ENCODE data around the gene OXSR1. TPM values are rescaled to one million over a fixed set of nuclear protein-coding genes. Genes with fewer than 3 reads are reported as not detected.

OXSR1 gene
- polyA plus RNA-seq, 10 donors, result 30.5 to 43.4 (median 34.6) TPM

DNA sequence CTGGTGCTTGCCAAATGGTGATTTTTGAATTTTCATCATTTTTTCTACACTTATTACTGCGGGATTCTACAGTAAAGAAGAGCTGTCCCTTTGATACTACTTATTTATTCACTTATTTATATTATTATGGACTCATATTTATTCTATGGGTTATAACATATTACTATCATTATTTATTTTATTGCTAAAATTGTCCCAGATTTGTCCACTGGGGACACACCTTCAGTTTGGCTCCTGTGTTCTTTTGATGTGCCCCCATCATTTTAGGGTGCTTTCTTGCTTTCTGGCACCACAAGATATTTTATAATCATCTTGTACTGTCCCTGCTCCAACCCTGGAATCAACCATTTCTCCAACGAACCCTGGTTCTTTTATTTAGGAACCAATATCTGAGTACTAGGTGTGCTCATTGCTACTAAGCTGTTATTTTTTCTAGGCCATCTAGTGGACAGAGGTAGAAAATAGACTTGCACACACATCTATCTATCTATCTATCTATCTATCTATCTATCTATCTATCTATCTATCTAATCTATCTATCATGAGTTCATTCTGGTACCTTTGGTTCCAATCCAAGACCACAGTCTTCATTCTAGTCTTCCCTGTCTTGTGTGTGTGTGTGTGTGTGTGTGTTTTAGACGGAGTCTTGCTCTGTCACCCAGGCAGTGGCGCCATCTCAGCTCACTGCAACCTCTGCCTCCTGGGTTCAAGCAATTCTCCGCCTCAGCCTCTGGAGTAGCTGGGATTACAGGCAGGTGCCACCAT lies 132.8 kb downstream of the OXSR1 start:
- DNase-seq, result peak in 1 of 3 donors; percentile 30

Other genes starting within 250 kb of the OXSR1 start
- gene VILL, start 174.8 kb upstream of the OXSR1 start, polyA plus RNA-seq (ENCODE audit: insufficient read length in 10 of 10), result 1 to 10 TPM; 3.5 to 8.1 (median 5.2) TPM
- 10 to 100 TPM in 9 of 10 donors, 1 to 10 TPM in 1; 9.2 to 14.3 (median 12.6) TPM for gene PLCD1, start 135.9 kb upstream of the OXSR1 start, polyA plus RNA-seq (ENCODE audit: insufficient read length in 10 of 10)
- gene DLEC1, start 126.3 kb upstream of the OXSR1 start, polyA plus RNA-seq (ENCODE audit: insufficient read length in 10 of 10), result 1 to 10 TPM in 1 of 10 donors, under 1 TPM in 9; 0.22 to 1.2 (median 0.40) TPM
- gene ACAA1, start 28.4 kb upstream of the OXSR1 start, polyA plus RNA-seq (ENCODE audit: insufficient read length in 10 of 10), result 10 to 100 TPM; 27.6 to 37.4 (median 30.3) TPM
- gene MYD88, start 26.9 kb upstream of the OXSR1 start, polyA plus RNA-seq (ENCODE audit: insufficient read length in 10 of 10), result 10 to 100 TPM; 17.2 to 26.7 (median 20.7) TPM
- under 1 TPM in 7 of 10 donors, not detected in 3; 0.08 to 0.26 (median 0.18) TPM for gene SLC22A13, start 100.3 kb downstream of the OXSR1 start, polyA plus RNA-seq (ENCODE audit: insufficient read length in 10 of 10)
- gene SLC22A14, start 116.8 kb downstream of the OXSR1 start, polyA plus RNA-seq (ENCODE audit: insufficient read length in 10 of 10), result under 1 TPM in 9 of 10 donors, not detected in 1; 0.11 to 0.28 (median 0.17) TPM
- gene XYLB, start 181.2 kb downstream of the OXSR1 start, polyA plus RNA-seq (ENCODE audit: insufficient read length in 10 of 10), result 1 to 10 TPM; 2.5 to 5.3 (median 3.3) TPM

Data from muscle of back (tissue), 11 donors.